Adrenal gland (tissue), 12 donors: ENCODE results near the gene ADGB. TPM values are rescaled to one million over a fixed set of nuclear protein-coding genes. Genes with fewer than 3 reads are reported as not detected.

ENCODE experiments used
- DNase-seq, 7 donors: peaks; one replicate each; pipeline ENCODE4 v3.0.0-alpha.2; 2019 to 2020
- H3K27ac ChIP-seq, 5 donors: fragments of 200-600 bp; sonication (generic) in 4 of 5; 1 replicate in 3 of 5; 2 replicates in 2 of 5; pipeline versions ENCODE4 v1.5.1 to v1.8.0; 2016 to 2020; ENCODE audit warnings: mild to moderate bottlenecking in 1 of 5
- H3K27me3 ChIP-seq: fragments of 200-600 bp; 2 replicates; pipeline ENCODE4 v1.8.0; 2021
- H3K36me3 ChIP-seq, 2 donors: fragments of 200-600 bp; replicated peaks in 1 of 2; 1 replicate in 1 of 2; 2 replicates in 1 of 2; pipeline versions ENCODE4 v1.5.1 to v1.8.0; 2018 to 2022
- H3K4me1 ChIP-seq, 2 donors: fragments of 200-600 bp; replicated peaks in 1 of 2; 1 replicate in 1 of 2; 2 replicates in 1 of 2; pipeline versions ENCODE4 v1.5.1 to v1.8.0; 2018 to 2021
- H3K4me3 ChIP-seq, 4 donors: fragments of 200-600 bp; sonication (generic) in 3 of 4; one replicate each; pipeline ENCODE4 v1.5.1; 2016 to 2018
- H3K9me3 ChIP-seq, 3 donors: fragments of 200-600 bp; sonication (generic) in 1 of 3; replicated peaks in 1 of 3; 1 replicate in 2 of 3; 2 replicates in 1 of 3; pipeline versions ENCODE4 v1.5.1 to v1.8.0; 2016 to 2021
- CTCF ChIP-seq, 6 experiments: fragments of 450-650 bp in 4 of 6; fragments of 200-600 bp in 2 of 6; sonication (generic) in 1 of 6; IDR thresholded peaks; 1 replicate in 5 of 6; 2 replicates in 1 of 6; pipeline versions ENCODE4 v1.5.1 to v1.8.0; 2016 to 2021; ENCODE audit warnings: antibody characterized with exemption in 6 of 6, mild to moderate bottlenecking in 2 of 6, moderate library complexity in 1 of 6
- POLR2A ChIP-seq, 2 donors: fragments of 450-650 bp; IDR thresholded peaks; one replicate each; pipeline ENCODE4 v1.6.1; 2017; ENCODE audit warnings: antibody characterized with exemption in 2 of 2, mild to moderate bottlenecking in 2 of 2, moderate library complexity in 1 of 2
- WGBS, 4 donors: extraction: QIAGEN DNeasy Blood & Tissue Kit in 2 of 4; methylation state at CpG; one replicate each; pipeline versions ENCODE4 v1.1.5 to v1.1.7; 2013 to 2017; 5-methylcytosine and 5-hydroxymethylcytosine counted together
- intact Hi-C, 2 donors: fragments of 100-400 bp; cut with DNase I; formaldehyde crosslinking; loops; one replicate each; pipeline versions ENCODE4 v1.14.1 to v1.15.0; 2022 to 2023
- polyA plus RNA-seq, 3 donors: library from polyadenylated mRNA; stranded (reverse); fragments of 200-250 nt in 2 of 3; fragments of 350-450 nt in 1 of 3; fragmentation: Illumina TruSeq in 1 of 3; extraction: RNeasy Lipid Tissue Mini Kit (QIAGEN cat#74804) in 1 of 3; gene quantifications; one replicate each; pipeline ENCODE4 v1.2.3, GENCODE V29; 2013 to 2014
- total RNA-seq, 9 donors: library from RNA; depleted of rRNA in 4 of 9; stranded (reverse); fragments of >200 nt in 4 of 9; fragments of 120-200 nt in 1 of 9; fragmentation: NEBNext Ultra II Directional in 1 of 9; extraction: Animal tissue kit (Norgen Biotek cat#: 25700) in 1 of 9; gene quantifications; one replicate each; pipeline versions ENCODE4 v1.1.0 to v1.2.4, GENCODE V29; 2013 to 2023
- donor health status: healthy with polysubstance abuse.
- donor health status: Bipolar disorder and iron deficiency.
- donor health status: DM: yes; HTN: yes; CAD: no.
- donor health status: DM: no; HTN: no; CAD: no.
- donor health status: DM: no; HTN: no; CAD: no.
- donor health status: DM: yes; HTN: yes; CAD: no.

ADGB gene
- total and polyA plus RNA-seq, 12 donors: not detected

DNA sequence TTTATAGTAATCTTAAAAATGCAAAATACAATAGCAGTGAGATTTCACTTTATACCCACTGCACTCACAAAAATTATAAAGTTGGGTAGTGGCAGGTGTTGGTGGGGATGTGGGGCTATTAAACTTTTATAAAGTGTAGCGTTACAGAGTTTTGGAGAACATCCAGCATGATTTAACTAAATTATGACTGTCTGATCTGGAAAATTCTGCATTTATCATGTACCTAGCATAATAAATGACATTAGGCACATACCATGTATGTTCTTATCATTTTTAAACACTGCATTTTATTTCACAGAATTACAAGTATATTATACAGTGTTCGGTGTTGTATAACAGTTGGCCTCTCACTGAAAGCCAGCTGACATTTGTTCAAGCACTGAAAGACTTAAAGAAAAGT is 169.9 kb downstream of the ADGB start:
- no peaks in the 10 kb centered on the region for H3K36me3 ChIP-seq
- no peak for TF ChIP-seq CTCF (IDR thresholded peaks at IDR 0.05)
- TF ChIP-seq POLR2A (IDR thresholded peaks at IDR 0.05): no peak
- H3K4me3 ChIP-seq: no peak overlapping the region
- no peaks in the 10 kb centered on the region for H3K4me1 ChIP-seq
- H3K27me3 ChIP-seq: no peaks in the 10 kb centered on the region
- intact Hi-C loops: no loop called here
- H3K27ac ChIP-seq: no peak overlapping the region
- no peak for DNase-seq
- WGBS, 4 donors: 79 to 90% (median 84%) methylated on average over 2 of the region's 2 CpGs
- H3K9me3 ChIP-seq: no peaks in the 10 kb centered on the region

GRCh38 chr6:146770275-146770964 is 171.6 kb downstream of the ADGB start:
- no peaks in the 10 kb centered on the region for H3K27me3 ChIP-seq
- no peak for TF ChIP-seq POLR2A (IDR thresholded peaks at IDR 0.05)
- TF ChIP-seq CTCF (IDR thresholded peaks at IDR 0.05): no peak
- peak overlapping the region in 1 of 5 donors; percentile 75 for H3K27ac ChIP-seq
- H3K4me1 ChIP-seq: no peaks in the 10 kb centered on the region
- no peaks in the 10 kb centered on the region for H3K36me3 ChIP-seq
- no peak overlapping the region for H3K4me3 ChIP-seq
- 76 to 85% (median 78%) methylated on average over 13 of the region's 13 CpGs for WGBS, 4 donors
- intact Hi-C loops: no loop called here
- no peaks in the 10 kb centered on the region for H3K9me3 ChIP-seq
- no peak for DNase-seq

GRCh38 chr6:146770965-146771735 is 172.4 kb downstream of the ADGB start:
- H3K27ac ChIP-seq: peak overlapping the region in 1 of 5 donors; percentile 75
- intact Hi-C loops: no loop called here
- no peaks in the 10 kb centered on the region for H3K9me3 ChIP-seq
- no peaks in the 10 kb centered on the region for H3K4me1 ChIP-seq
- no peak overlapping the region for H3K4me3 ChIP-seq
- no peaks in the 10 kb centered on the region for H3K27me3 ChIP-seq
- TF ChIP-seq POLR2A (IDR thresholded peaks at IDR 0.05) (no peak), CTCF (IDR thresholded peaks at IDR 0.05) (no peak)
- H3K36me3 ChIP-seq: no peaks in the 10 kb centered on the region
- DNase-seq: peak; percentile 22 to 73 (median 39)
- WGBS, 4 donors: 63 to 71% (median 66%) methylated on average over 14 of the region's 14 CpGs

DNA sequence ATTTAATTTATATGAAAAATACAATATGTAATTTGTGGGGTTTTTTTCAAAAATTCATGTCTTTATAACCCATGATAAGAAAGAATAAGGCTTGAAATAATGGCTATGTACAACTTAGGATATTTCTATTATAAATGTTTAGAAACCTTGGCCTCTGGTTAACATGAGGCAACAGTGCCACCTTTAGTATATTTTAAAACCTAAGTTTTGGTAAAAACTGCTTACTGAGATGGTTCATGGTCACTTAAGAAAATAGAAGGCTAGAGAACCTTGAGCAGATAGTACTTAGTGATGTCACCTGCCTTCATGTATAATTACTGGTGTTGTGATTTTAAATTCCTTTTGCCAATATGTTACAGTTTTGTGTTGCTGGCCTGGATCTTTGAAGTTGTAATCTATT is 176.4 kb downstream of the ADGB start:
- peaks cover 0 to 7% of the 10 kb centered on the region in 2 donors for H3K4me1 ChIP-seq
- no peak overlapping the region for H3K4me3 ChIP-seq
- no peaks in the 10 kb centered on the region for H3K9me3 ChIP-seq
- no peaks in the 10 kb centered on the region for H3K36me3 ChIP-seq
- intact Hi-C loops: no loop called here
- peak in 1 of 6 experiments; percentile 8 for TF ChIP-seq CTCF (IDR thresholded peaks at IDR 0.05)
- no peak for TF ChIP-seq POLR2A (IDR thresholded peaks at IDR 0.05)
- no peak for DNase-seq
- no peaks in the 10 kb centered on the region for H3K27me3 ChIP-seq
- no peak overlapping the region for H3K27ac ChIP-seq
